HEK293T (cell line): Measurements from ENCODE around the gene CLIC3.

Experiments
- ARNT ChIP-seq: fragments of 450-650 bp; IDR thresholded peaks from 2 replicates; pipeline ENCODE4 v1.6.1; 2017; ENCODE audit warnings: mild to moderate bottlenecking
- FOXA1 ChIP-seq: fragments of 450-650 bp; IDR thresholded peaks from 2 replicates; pipeline ENCODE4 v1.6.1; 2016; ENCODE audit warnings: mild to moderate bottlenecking
- FOXK2 ChIP-seq: fragments of 450-650 bp; IDR thresholded peaks from 2 replicates; pipeline ENCODE4 v1.6.1; 2016; ENCODE audit warnings: mild to moderate bottlenecking
- FOXM1 ChIP-seq: fragments of 450-650 bp; IDR thresholded peaks from 2 replicates; pipeline ENCODE4 v1.6.1; 2017; ENCODE audit warnings: mild to moderate bottlenecking, borderline replicate concordance
- HDGF ChIP-seq: fragments of 450-650 bp; IDR thresholded peaks from 2 replicates; pipeline ENCODE4 v1.6.1; 2017; ENCODE audit warnings: antibody characterized with exemption, borderline replicate concordance
- LEF1 ChIP-seq: fragments of 450-650 bp; IDR thresholded peaks from 2 replicates; pipeline ENCODE4 v1.6.1; 2017; ENCODE audit warnings: mild to moderate bottlenecking, borderline replicate concordance
- SP1 ChIP-seq: fragments of 450-650 bp; IDR thresholded peaks from 2 replicates; pipeline ENCODE4 v1.6.1; 2017
- SUZ12 ChIP-seq: fragments of 450-650 bp; IDR thresholded peaks from 2 replicates; pipeline ENCODE4 v1.6.1; 2016; ENCODE audit warnings: mild to moderate bottlenecking
- TARDBP ChIP-seq: fragments of 450-650 bp; IDR thresholded peaks from 2 replicates; pipeline ENCODE4 v1.6.1; 2016

- TF ChIP-seq SP1 (no peak), SUZ12 (no peak), LEF1 (no peak), HDGF (no peak), FOXK2 (no peak), FOXA1 (no peak), ARNT (no peak), FOXM1 (no peak), TARDBP (no peak)
Measured at GRCh38 chr9:137009217-137009616, 12.8 kb upstream of the CLIC3 start.
